ENCODE data around the gene BCL6.

BCL6 gene

GRCh38 chr3:187745201-187746058, at the start of gene BCL6:
Gene BCL6, minus strand, starts transcription at chr3:187745468. Its CDS starts 11,775 bp downstream, at chr3:187733693.
- peak; percentile 99 for DNase-seq (ENCODE audit: low read depth)

- DNase-seq (ENCODE audit: low read depth), result no peak
Measured at GRCh38 chr3:187794731-187795130, 49.5 kb upstream of the BCL6 start.

DNA sequence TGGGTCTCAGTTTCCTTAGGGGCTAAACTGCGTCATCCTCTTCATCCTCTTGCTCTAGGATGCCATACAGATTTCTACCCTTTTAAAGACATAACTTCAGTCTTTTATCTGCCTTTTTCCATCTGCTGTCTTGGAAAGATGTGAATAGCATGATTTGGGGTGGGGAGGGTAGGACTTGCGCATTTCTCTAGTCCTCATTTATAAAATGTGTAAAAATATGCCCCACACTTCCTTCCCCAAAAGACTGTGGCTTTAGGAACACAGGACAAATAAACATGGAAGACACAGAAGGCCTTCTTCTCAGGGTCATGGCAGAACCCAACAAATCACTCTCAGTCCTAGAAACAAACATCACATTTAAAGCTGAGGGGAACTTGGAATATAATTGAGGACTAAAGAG, 48.4 kb upstream of the BCL6 start:
- no peak for DNase-seq (ENCODE audit: low read depth)

- no peak for DNase-seq (ENCODE audit: low read depth)
Measured at GRCh38 chr3:187792521-187792920, 47.3 kb upstream of the BCL6 start.

DNA sequence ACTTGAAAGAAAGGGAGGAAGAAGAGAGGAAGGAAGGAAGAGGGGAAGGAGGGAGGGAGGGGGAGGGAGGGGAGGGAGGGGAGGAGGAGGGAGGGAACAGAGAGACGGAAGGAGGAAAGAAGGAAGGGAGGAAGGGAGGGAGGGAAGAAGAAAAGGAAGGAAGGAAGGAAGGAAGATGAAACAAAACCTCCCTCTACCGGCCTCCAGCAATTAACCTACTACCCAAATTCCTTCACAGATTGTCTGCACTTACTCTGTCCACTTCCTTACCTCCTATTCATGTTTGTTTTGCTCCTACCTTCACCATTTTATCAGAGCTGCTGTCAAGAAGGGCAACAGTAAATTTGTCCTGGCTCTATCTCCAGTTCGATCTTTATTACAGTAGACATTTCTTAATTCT, 44.6 kb upstream of the BCL6 start:
- no peak for DNase-seq (ENCODE audit: low read depth)

- DNase-seq (ENCODE audit: low read depth), result no peak
Measured at GRCh38 chr3:187788984-187789857, 44.0 kb upstream of the BCL6 start.

DNA sequence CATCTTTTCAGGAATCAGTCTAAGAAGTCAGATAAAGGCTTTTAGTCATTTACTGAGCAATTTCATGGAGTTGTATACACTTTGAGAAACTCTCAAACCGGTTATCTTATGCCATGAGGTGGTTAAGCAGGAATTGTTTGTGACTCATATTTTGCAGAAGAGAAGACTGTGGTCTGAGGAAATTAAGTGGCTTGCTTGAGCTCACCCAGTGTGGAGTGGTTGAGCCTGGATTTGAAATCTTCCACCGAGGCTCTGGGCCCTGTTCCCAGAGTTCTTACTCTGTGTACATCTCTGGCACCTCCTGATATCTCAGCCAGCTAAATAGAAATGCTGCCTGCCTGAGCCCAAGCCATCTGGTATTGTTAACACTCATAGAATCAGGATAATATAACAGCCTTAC, 37.8 kb upstream of the BCL6 start:
- DNase-seq (ENCODE audit: low read depth), result peak; percentile 81

DNA sequence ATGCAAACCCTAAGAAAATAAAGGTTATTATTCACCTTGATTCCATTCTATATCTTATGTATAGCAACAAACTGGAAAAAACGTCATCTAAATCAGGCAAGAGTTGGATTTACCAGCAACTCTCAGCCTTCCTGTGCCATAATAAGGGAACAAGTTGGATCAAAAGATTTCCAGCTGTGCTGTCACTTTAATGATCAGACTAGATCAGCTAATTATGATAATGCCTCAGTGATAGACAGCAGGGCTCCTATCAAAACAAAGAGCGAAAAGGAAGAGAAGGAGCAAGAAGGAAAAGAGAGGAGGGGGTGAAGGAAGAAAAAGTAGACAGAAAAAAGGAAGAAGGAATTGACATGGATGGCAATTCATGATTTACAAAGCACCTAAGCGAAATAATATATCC, 36.7 kb upstream of the BCL6 start:
- no peak for DNase-seq (ENCODE audit: low read depth)

DNA sequence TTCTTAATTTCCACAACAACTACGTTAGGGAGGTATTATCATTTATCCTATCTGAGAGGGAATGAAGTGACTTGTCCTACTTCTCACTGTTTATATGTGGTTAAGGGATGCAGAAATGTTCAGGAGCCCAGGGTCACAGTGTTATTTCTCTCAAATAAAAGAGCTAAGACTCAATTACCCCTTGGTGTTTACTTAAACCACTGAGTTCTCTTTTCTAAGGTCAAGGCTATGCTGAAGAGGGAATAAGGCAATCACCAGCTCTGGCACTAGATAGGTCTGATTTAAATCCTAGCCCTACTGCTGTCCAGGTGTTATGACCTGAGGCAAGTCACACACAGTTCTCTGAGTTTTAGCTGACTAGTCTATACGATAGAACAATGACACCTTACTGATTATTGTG, 35.7 kb upstream of the BCL6 start:
- DNase-seq (ENCODE audit: low read depth), result no peak

DNA sequence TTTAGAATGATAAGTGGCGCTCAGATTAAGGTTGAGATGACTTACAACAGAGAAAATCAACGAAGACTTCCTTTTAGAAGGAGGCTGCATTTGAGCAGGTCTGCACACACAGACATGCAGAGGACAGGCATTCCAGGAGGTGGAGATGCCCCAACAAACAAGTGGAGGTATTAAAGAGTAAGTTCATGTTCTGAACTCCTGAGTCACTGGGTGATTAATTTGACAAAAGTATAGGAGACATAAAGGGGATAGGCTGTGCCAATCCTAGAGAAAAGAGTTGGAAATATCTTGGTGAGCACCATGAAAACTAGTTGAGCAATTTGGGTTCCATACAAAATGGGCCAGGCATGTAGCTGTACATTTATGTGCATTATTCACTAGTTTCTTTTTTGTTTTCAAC, 33.5 kb upstream of the BCL6 start:
- DNase-seq (ENCODE audit: low read depth), result no peak

DNA sequence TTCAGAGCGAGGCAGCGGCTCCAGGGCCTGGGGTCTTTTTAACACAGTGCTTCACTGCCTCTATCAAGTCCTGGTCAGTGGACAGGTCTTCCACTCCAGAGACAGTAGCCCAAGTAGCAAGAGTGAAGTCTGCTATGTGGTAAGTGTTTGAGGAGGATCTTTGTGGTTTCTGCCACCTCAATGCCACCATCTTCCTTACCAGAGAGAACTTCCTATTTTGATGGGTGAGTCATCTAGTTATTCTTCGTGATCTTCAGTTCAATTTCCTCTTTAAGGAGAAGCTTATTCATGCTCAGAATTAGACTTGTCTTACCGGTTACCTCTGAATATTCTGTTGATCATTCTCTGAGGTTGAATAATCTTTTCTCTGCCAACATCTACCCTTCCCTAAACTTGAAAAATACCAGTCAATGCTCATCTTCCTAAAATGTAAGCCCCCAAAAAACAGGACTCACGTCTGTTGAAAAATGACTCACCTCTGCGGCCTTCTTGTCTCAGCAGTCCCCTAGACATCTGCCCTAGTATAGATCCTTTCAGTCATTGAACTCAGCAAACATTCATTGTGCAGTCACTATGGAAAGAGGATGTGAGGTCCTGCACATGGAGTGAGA, 32.2 kb upstream of the BCL6 start:
- peak; percentile 60 for DNase-seq (ENCODE audit: low read depth)

GRCh38 chr3:187775549-187775948, 30.3 kb upstream of the BCL6 start:
- no peak for DNase-seq (ENCODE audit: low read depth)

- no peak for DNase-seq (ENCODE audit: low read depth)
Measured at GRCh38 chr3:187774185-187774789, 29.0 kb upstream of the BCL6 start.

DNA sequence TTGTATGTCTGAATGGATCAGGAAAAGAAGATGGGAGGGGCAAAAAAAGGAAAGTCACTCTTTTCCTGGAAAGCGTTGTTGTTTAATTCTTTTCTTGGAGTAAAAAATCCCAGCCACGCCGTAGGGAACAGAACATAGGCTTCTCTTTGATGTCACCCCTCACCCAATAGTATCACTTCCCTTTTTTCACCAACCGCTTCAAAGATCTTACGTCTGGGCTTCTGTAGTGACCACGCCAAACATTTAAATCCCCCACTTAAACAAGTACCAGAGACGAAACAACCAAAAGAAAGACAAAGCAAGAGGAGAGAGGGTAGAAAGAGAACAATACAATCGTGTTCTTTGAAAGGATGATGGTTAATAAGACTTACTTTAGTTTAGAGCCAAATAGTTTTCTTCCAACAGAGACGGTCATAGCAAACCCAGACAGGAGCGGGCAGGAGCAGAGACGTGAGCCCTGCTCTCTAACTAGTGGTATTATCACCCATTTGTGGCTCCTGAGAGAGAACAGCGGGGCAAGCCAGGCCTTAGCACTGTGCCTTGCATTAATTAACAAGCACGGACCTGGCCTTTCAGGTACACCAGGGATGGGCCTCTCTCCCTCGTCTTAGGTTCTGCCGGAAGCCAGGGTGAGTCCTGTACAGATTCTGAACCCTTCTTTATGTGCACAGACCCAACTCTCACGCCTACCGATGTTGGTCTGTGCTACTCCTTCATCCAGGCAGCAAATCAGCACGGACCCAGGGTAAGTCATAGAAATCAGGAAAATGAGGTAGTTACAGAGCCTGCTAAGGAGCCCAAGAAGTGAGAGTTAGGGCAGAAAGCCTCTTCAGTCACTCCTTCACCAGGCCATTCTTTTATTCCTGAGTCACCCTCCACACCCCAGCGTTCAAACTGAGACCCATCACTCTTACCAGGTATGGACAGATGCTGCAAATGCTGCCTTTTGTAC, 28.2 kb upstream of the BCL6 start:
- DNase-seq (ENCODE audit: low read depth), result no peak

DNA sequence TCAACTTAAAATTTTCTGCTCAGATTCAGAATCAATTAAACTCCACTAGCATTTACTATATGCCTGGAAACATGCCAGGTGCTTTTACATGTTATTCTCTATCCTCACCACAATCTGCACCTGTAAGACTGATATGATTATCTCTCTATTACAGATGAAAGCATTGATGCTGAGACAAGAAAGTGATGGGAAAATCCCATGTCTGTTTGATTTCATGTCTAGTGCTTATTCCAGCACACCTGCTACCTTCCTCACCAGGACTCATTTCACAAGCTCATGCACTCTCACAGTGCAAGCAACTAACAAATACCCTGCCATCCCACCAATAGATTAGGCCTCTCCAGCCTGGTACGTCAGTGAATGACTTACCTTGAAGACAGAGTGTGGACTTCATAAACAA, 25.0 kb upstream of the BCL6 start:
- no peak for DNase-seq (ENCODE audit: low read depth)

GRCh38 chr3:187769771-187770170, 24.5 kb upstream of the BCL6 start:
- DNase-seq (ENCODE audit: low read depth), result no peak

GRCh38 chr3:187767266-187768012, 22.2 kb upstream of the BCL6 start:
- DNase-seq (ENCODE audit: low read depth), result peak; percentile 94

DNA sequence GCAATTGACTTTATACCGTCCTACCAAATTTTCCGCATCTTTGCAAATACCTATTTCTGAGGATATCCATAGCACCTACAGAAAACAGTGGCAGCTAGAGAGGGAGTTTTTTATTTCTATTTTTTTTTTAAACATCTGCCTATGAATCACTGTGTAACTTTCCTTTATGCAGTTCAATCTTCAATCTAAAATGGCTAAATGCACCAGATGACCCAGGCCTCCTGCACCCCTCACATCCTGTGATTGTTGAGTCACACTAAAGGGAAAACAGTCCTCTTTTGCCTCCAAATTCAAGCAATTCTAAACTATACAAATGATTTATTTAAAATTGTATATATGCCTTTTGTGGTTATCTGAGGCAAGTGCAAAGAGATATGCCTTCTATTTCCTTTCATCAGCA, 20.1 kb upstream of the BCL6 start:
- peak; percentile 56 for DNase-seq (ENCODE audit: low read depth)

- DNase-seq (ENCODE audit: low read depth), result no peak
Measured at GRCh38 chr3:187763850-187764648, 18.8 kb upstream of the BCL6 start.

GRCh38 chr3:187762792-187763191, 17.5 kb upstream of the BCL6 start:
- DNase-seq (ENCODE audit: low read depth), result no peak

Data from ELR (cell line).